ENCODE results near the gene TMEM91. TPM values are rescaled to one million over a fixed set of nuclear protein-coding genes. Genes with fewer than 3 reads are reported as not detected.
"Not testable (repeated sequence)": the region's sequence is repeated elsewhere in the genome, so short reads cannot be mapped to it uniquely, and the experiment has no call there.

Gene TMEM91
- total RNA-seq, 2 experiments from 2014 or later = 11.4 to 13.0 TPM

GRCh38 chr19:41398050-41398418, 21.7 kb downstream of the TMEM91 start:
- Mint-ChIP-seq H3K27me3 (no peaks in the 10 kb centered on the region), H3K36me3 (peaks cover 7% of the 10 kb centered on the region), H3K4me3 (peak overlapping the region; percentile 97), H3K27ac (peak overlapping the region; percentile 98), H3K4me1 (peaks cover 26% of the 10 kb centered on the region), H3K9me3 (no peaks in the 10 kb centered on the region)
- no peak for ATAC-seq (ENCODE audit: low read depth)
- POLR2A ChIA-PET = interaction anchor here (1.1 kb wide), 1 partner anchor 10 kb away, joined by 3 read pairs; no protein-coding TSS in a partner anchor
- no peak for DNase-seq

- H3K4me3 Mint-ChIP-seq = peak overlapping the region; percentile 97
- peak overlapping the region; percentile 98 for H3K27ac Mint-ChIP-seq
- POLR2A ChIA-PET = interaction anchor here (0.8 to 1.1 kb wide), 2 partner anchors 10 to 35 kb away, joined by 3 to 4 read pairs; partner anchors contain the start of gene B9D2
- peaks cover 28% of the 10 kb centered on the region for H3K4me1 Mint-ChIP-seq
- no peak for DNase-seq
- no peaks in the 10 kb centered on the region for H3K9me3 Mint-ChIP-seq
- no peak for ATAC-seq (ENCODE audit: low read depth)
- H3K27me3 Mint-ChIP-seq = no peaks in the 10 kb centered on the region
- H3K36me3 Mint-ChIP-seq = peaks cover 7% of the 10 kb centered on the region
Measured at GRCh38 chr19:41398598-41398997, 22.3 kb downstream of the TMEM91 start.

GRCh38 chr19:41399091-41399490, 22.8 kb downstream of the TMEM91 start:
- POLR2A ChIA-PET = interaction anchor here (0.6 to 1.1 kb wide), 3 partner anchors 9 to 35 kb away, joined by 3 to 4 read pairs (median 3); partner anchors contain the start of gene B9D2
- H3K4me3 Mint-ChIP-seq = peak overlapping the region; percentile 97
- DNase-seq (no peak), ATAC-seq (ENCODE audit: low read depth) (no peak)
- no peaks in the 10 kb centered on the region for H3K27me3 Mint-ChIP-seq
- H3K36me3 Mint-ChIP-seq = peaks cover 6% of the 10 kb centered on the region
- H3K27ac Mint-ChIP-seq = no peak overlapping the region
- H3K4me1 Mint-ChIP-seq = peaks cover 28% of the 10 kb centered on the region
- H3K9me3 Mint-ChIP-seq = no peaks in the 10 kb centered on the region

GRCh38 chr19:41399525-41399924, 23.2 kb downstream of the TMEM91 start:
- DNase-seq (no peak), ATAC-seq (ENCODE audit: low read depth) (no peak)
- H3K4me1 Mint-ChIP-seq = peaks cover 28% of the 10 kb centered on the region
- H3K4me3 Mint-ChIP-seq = peak overlapping the region; percentile 41
- no peak overlapping the region for H3K27ac Mint-ChIP-seq
- no peaks in the 10 kb centered on the region for H3K9me3 Mint-ChIP-seq
- peaks cover 6% of the 10 kb centered on the region for H3K36me3 Mint-ChIP-seq
- no peaks in the 10 kb centered on the region for H3K27me3 Mint-ChIP-seq
- POLR2A ChIA-PET = interaction anchor here (0.6 kb wide), 1 partner anchor 11 kb away, joined by 3 read pairs; no protein-coding TSS in a partner anchor

GRCh38 chr19:41401483-41401882, 25.1 kb downstream of the TMEM91 start:
- H3K27me3 Mint-ChIP-seq = no peaks in the 10 kb centered on the region
- H3K36me3 Mint-ChIP-seq = peaks cover 6% of the 10 kb centered on the region
- H3K9me3 Mint-ChIP-seq = no peaks in the 10 kb centered on the region
- ATAC-seq (ENCODE audit: low read depth) (no peak), DNase-seq (no peak)
- POLR2A ChIA-PET = no interaction called here
- peaks cover 18% of the 10 kb centered on the region for H3K4me1 Mint-ChIP-seq
- no peak overlapping the region for H3K27ac Mint-ChIP-seq
- no peak overlapping the region for H3K4me3 Mint-ChIP-seq

GRCh38 chr19:41402010-41402409, 25.7 kb downstream of the TMEM91 start:
- H3K9me3 Mint-ChIP-seq = no peaks in the 10 kb centered on the region
- POLR2A ChIA-PET = no interaction called here
- no peaks in the 10 kb centered on the region for H3K27me3 Mint-ChIP-seq
- DNase-seq (no peak), ATAC-seq (ENCODE audit: low read depth) (no peak)
- H3K27ac Mint-ChIP-seq = no peak overlapping the region
- H3K36me3 Mint-ChIP-seq = peaks cover 6% of the 10 kb centered on the region
- no peak overlapping the region for H3K4me3 Mint-ChIP-seq
- peaks cover 17% of the 10 kb centered on the region for H3K4me1 Mint-ChIP-seq

- no peak overlapping the region for H3K27ac Mint-ChIP-seq
- no peaks in the 10 kb centered on the region for H3K9me3 Mint-ChIP-seq
- H3K4me1 Mint-ChIP-seq = peaks cover 12% of the 10 kb centered on the region
- POLR2A ChIA-PET = no interaction called here
- ATAC-seq (ENCODE audit: low read depth) (no peak), DNase-seq (no peak)
- H3K27me3 Mint-ChIP-seq = no peaks in the 10 kb centered on the region
- H3K4me3 Mint-ChIP-seq = no peak overlapping the region
- H3K36me3 Mint-ChIP-seq = peaks cover 6% of the 10 kb centered on the region
Measured at GRCh38 chr19:41403181-41403970, 27.0 kb downstream of the TMEM91 start.

- Mint-ChIP-seq H3K27me3 (no peaks in the 10 kb centered on the region), H3K27ac (no peak overlapping the region), H3K9me3 (no peaks in the 10 kb centered on the region), H3K4me1 (peaks cover 15% of the 10 kb centered on the region), H3K4me3 (no peak overlapping the region), H3K36me3 (peaks cover 8% of the 10 kb centered on the region)
- ATAC-seq (ENCODE audit: low read depth) (no peak), DNase-seq (no peak)
- POLR2A ChIA-PET = interaction anchor here (1.2 kb wide), 1 partner anchor 12 kb away, joined by 3 read pairs; no protein-coding TSS in a partner anchor
Measured at GRCh38 chr19:41405776-41406175, 29.4 kb downstream of the TMEM91 start.

- Mint-ChIP-seq H3K27ac (no peak overlapping the region), H3K27me3 (no peaks in the 10 kb centered on the region)
- POLR2A ChIA-PET = no interaction called here
Measured at GRCh38 chr19:41407271-41407670, 30.9 kb downstream of the TMEM91 start.

GRCh38 chr19:41408256-41408655, 31.9 kb downstream of the TMEM91 start:
- Mint-ChIP-seq H3K27ac (no peak overlapping the region), H3K27me3 (no peaks in the 10 kb centered on the region), H3K36me3 (peaks cover 6% of the 10 kb centered on the region), H3K4me1 (peaks cover 18% of the 10 kb centered on the region), H3K4me3 (no peak overlapping the region), H3K9me3 (no peaks in the 10 kb centered on the region)
- POLR2A ChIA-PET = interaction anchor here (0.9 to 1.3 kb wide), 2 partner anchors 10 to 32 kb away, joined by 3 read pairs; partner anchors contain the start of gene DMAC2
- no peak for DNase-seq
- ATAC-seq (ENCODE audit: low read depth) = no peak

More at GRCh38 chr19:41407271-41407670, 30.9 kb downstream of the TMEM91 start:
- DNase-seq (no peak), ATAC-seq (ENCODE audit: low read depth) (no peak)
- H3K9me3 Mint-ChIP-seq = no peaks in the 10 kb centered on the region
- peaks cover 18% of the 10 kb centered on the region for H3K4me1 Mint-ChIP-seq
- H3K4me3 Mint-ChIP-seq = no peak overlapping the region
- peaks cover 7% of the 10 kb centered on the region for H3K36me3 Mint-ChIP-seq

GRCh38 chr19:41408846-41409245, 32.5 kb downstream of the TMEM91 start:
- peaks cover 16% of the 10 kb centered on the region for H3K4me1 Mint-ChIP-seq
- not testable (repeated sequence) for ATAC-seq (ENCODE audit: low read depth); H3K27me3 Mint-ChIP-seq; DNase-seq; H3K36me3 Mint-ChIP-seq; H3K4me3 Mint-ChIP-seq; H3K27ac Mint-ChIP-seq; H3K9me3 Mint-ChIP-seq
- POLR2A ChIA-PET = interaction anchor here (1.3 kb wide), 1 partner anchor 10 kb away, joined by 3 read pairs; no protein-coding TSS in a partner anchor

- no peak for ATAC-seq (ENCODE audit: low read depth)
- H3K4me1 Mint-ChIP-seq = peaks cover 16% of the 10 kb centered on the region
- H3K27ac Mint-ChIP-seq = peak overlapping the region; percentile 78
- H3K36me3 Mint-ChIP-seq = peaks cover 7% of the 10 kb centered on the region
- no peaks in the 10 kb centered on the region for H3K9me3 Mint-ChIP-seq
- H3K4me3 Mint-ChIP-seq = peak overlapping the region; percentile 11
- H3K27me3 Mint-ChIP-seq = no peaks in the 10 kb centered on the region
- DNase-seq = no peak
- POLR2A ChIA-PET = no interaction called here
Measured at GRCh38 chr19:41409288-41409687, 33.0 kb downstream of the TMEM91 start.

- DNase-seq (no peak), ATAC-seq (ENCODE audit: low read depth) (no peak)
- Mint-ChIP-seq H3K36me3 (peaks cover 7% of the 10 kb centered on the region), H3K9me3 (no peaks in the 10 kb centered on the region), H3K27ac (no peak overlapping the region), H3K27me3 (no peaks in the 10 kb centered on the region), H3K4me1 (peaks cover 16% of the 10 kb centered on the region), H3K4me3 (no peak overlapping the region)
- POLR2A ChIA-PET = interaction anchor here (0.6 kb wide), 1 partner anchor 57 kb away, joined by 3 read pairs; the partner anchor contains the start of gene TGFB1
Measured at GRCh38 chr19:41410336-41411054, 34.2 kb downstream of the TMEM91 start.
